ENCODE results near the gene ZNF225.
A peak's percentile ranks its signal among the peaks of the same experiment; 100 is the strongest.

ZNF225 gene

GRCh38 chr19:44113138-44113783, at the start of gene ZNF225:
ZNF225 (plus strand) TSS chr19:44113399; CDS start chr19:44115828, 2,429 bp downstream.
- Histone ChIP-seq H3K4me3 (peak within 1 kb of the TSS; percentile 66 to 83), H3K27ac (peak within 1 kb of the TSS; percentile 82 to 83), H3K36me3 (peaks cover 30 to 38% (median 38%) of the 10 kb centered on the region in 3 donors), H3K4me1 (peaks cover 0 to 20% (median 10%) of the 10 kb centered on the region in 4 donors), H3K9me3 (peaks cover 0 to 38% (median 37%) of the 10 kb centered on the region in 3 donors), H3K27me3 (no peaks in the 10 kb centered on the region)
- intact Hi-C loops (cut with DNase I; ENCODE audit: low total_unique reads): loop anchor here (10.0 kb wide), 1 partner anchor 52 kb away; the partner anchor contains the start of gene ZNF226
- TF ChIP-seq, protein P1, sequence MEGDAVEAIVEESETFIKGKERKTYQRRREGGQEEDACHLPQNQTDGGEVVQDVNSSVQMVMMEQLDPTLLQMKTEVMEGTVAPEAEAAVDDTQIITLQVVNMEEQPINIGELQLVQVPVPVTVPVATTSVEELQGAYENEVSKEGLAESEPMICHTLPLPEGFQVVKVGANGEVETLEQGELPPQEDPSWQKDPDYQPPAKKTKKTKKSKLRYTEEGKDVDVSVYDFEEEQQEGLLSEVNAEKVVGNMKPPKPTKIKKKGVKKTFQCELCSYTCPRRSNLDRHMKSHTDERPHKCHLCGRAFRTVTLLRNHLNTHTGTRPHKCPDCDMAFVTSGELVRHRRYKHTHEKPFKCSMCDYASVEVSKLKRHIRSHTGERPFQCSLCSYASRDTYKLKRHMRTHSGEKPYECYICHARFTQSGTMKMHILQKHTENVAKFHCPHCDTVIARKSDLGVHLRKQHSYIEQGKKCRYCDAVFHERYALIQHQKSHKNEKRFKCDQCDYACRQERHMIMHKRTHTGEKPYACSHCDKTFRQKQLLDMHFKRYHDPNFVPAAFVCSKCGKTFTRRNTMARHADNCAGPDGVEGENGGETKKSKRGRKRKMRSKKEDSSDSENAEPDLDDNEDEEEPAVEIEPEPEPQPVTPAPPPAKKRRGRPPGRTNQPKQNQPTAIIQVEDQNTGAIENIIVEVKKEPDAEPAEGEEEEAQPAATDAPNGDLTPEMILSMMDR (IDR thresholded peaks at IDR 0.05): no peak
- peak; percentile 96 to 98 for DNase-seq

DNA sequence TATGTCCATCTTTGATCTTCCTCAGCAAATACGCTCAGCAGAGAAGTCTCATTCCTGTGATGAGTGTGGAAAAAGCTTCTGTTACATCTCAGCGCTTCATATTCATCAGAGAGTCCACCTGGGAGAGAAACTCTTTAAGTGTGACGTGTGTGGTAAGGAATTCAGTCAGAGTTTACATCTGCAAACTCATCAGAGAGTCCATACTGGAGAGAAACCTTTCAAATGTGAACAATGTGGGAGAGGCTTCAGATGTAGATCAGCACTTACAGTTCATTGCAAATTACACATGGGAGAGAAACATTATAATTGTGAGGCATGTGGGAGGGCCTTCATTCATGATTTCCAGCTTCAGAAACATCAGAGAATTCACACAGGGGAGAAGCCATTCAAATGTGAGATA, 46.9 kb upstream of the ZNF225 start:
- intact Hi-C loops (cut with DNase I; ENCODE audit: low total_unique reads): no loop called here
- no peaks in the 10 kb centered on the region for H3K27me3 ChIP-seq
- TF ChIP-seq, protein P1 (IDR thresholded peaks at IDR 0.05): no peak
- H3K9me3 ChIP-seq: peaks cover 12 to 68% (median 56%) of the 10 kb centered on the region in 3 donors
- H3K27ac ChIP-seq: no peak overlapping the region
- H3K4me3 ChIP-seq: no peak overlapping the region
- H3K4me1 ChIP-seq: peaks cover 0 to 2% (median 0%) of the 10 kb centered on the region in 4 donors
- no peak for DNase-seq
- H3K36me3 ChIP-seq: peaks cover 68 to 73% (median 70%) of the 10 kb centered on the region in 3 donors

DNA sequence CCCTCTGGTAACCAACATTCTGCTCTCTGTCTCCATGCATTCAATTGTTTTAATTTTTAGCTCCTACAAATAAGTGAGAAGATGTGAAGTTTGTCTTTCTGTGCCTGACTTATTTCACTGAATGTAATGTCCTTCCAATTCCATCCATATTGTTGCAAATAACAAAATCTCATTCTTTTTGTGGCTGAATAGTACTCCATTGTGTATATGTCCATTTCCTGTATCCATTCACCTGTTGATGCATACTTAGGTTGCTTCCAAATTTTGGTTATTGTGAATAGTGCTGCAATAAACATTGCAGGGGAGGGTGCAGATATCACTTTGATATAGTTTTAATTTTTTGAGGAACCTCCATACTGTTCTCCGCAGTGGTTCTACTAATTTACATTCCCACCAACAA, 43.8 kb upstream of the ZNF225 start:
- Histone ChIP-seq H3K27me3 (no peaks in the 10 kb centered on the region), H3K27ac (no peak overlapping the region), H3K4me1 (peaks cover 0 to 13% (median 8%) of the 10 kb centered on the region in 4 donors), H3K36me3 (peaks cover 37 to 42% (median 39%) of the 10 kb centered on the region in 3 donors), H3K4me3 (no peak overlapping the region), H3K9me3 (peaks cover 8 to 41% (median 37%) of the 10 kb centered on the region in 3 donors)
- no peak for DNase-seq
- intact Hi-C loops (cut with DNase I; ENCODE audit: low total_unique reads): no loop called here
- TF ChIP-seq, protein P1 (IDR thresholded peaks at IDR 0.05): no peak

DNA sequence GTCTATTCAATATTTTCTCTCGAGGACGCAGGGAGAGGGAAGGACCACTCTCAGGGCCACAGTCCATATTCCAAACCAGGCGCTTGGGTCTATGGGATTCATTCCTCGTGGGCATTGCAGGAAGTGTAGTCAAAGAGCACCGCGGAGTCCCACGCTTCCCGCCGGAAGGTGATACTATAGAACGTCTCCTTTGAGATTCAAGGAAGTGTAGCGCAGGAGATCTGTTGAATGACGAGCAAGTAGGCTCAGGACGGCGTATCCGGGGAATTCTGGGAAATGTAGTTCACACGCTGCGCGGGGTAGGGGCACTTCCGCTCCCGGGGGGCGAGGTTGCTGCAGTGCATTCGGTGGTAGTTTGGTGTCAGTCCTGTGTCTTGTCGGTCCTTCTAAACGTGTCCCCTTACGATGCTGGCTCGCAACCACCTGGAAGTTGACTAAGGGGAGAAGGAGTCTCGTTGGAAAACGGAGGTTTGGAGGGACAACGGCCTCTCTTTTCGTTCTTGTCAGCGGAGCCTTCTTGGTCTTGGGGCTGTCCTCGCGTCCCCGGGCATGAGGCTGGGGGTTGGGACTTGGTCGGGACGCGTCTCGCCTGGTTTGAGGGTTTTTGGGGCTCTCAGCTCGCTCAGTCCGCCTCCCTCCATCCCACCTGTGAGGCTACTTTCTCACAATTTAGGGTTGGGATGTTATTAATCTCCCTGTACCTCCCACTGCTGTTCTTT, 41.2 kb upstream of the ZNF225 start, which contains the start of gene ZNF284:
Gene ZNF284, plus strand, starts transcription at position 336 of the 719 bp plus-strand sequence. CDS start 4,231 bp downstream, outside the sequence.
- Histone ChIP-seq H3K9me3 (peaks cover 4 to 16% (median 11%) of the 10 kb centered on the region in 3 donors), H3K4me3 (peak within 1 kb of the TSS; percentile 55 to 71), H3K27ac (peak within 1 kb of the TSS; percentile 50 to 70), H3K4me1 (peaks cover 0 to 13% (median 8%) of the 10 kb centered on the region in 4 donors), H3K36me3 (peaks cover 16 to 18% (median 18%) of the 10 kb centered on the region in 3 donors), H3K27me3 (no peaks in the 10 kb centered on the region)
- DNase-seq: peak; percentile 84 to 92
- TF ChIP-seq, protein P1 (IDR thresholded peaks at IDR 0.05): no peak
- intact Hi-C loops (cut with DNase I; ENCODE audit: low total_unique reads): no loop called here

DNA sequence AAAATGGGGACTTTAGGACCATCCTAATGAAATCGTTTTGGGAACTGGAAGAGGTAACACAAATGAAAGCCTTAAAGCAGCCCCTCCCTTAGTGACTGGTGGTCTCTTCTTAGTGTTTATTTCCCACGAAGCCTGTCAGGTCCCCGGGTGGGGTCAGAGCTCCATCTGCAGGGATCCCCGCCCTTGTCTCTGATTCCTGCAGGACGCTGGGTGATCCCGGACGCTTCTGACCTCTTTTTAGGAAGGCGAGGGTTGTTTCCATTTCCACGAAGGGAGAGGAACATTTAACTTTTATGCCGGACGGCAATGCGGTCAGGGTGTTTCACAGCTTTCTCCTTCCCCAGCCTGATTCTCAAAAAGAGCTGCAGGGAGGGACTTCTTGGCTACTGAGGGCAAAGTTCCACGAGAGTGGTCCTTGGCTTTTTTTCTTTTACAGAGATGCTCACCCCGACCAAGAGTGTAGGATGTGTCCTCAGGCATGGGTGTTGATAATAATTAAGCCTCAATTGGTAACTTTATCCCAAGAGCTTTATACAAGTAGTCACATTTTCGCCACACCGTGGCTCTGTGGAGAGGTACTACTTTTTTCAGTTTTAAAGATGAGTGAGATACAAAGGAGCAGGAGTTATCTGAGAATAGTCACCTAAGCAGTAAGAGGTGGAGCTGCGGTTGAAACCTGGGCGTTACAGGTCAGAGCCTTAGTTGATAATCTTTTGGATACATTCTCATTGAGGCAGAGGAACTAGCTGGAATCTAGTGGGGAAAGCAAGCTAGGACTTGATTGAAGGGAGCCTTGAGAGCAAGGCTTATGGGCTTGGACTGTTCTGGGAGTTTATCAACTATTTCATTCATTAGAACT, 40.4 kb upstream of the ZNF225 start:
- TF ChIP-seq, protein P1 (IDR thresholded peaks at IDR 0.05): no peak
- peak overlapping the region; percentile 55 to 71 for H3K4me3 ChIP-seq
- peaks cover 12 to 18% (median 16%) of the 10 kb centered on the region in 3 donors for H3K36me3 ChIP-seq
- peaks cover 0 to 8% (median 5%) of the 10 kb centered on the region in 3 donors for H3K9me3 ChIP-seq
- no peak for DNase-seq
- no peaks in the 10 kb centered on the region for H3K27me3 ChIP-seq
- intact Hi-C loops (cut with DNase I; ENCODE audit: low total_unique reads): no loop called here
- peak overlapping the region; percentile 50 to 70 for H3K27ac ChIP-seq
- peaks cover 0 to 13% (median 8%) of the 10 kb centered on the region in 4 donors for H3K4me1 ChIP-seq

Measured in tibial artery (tissue), 4 donors.